ENCODE measurements around the gene CD164L2.
"Not testable (repeated sequence)": the region's sequence is repeated elsewhere in the genome, so short reads cannot be mapped to it uniquely, and the experiment has no call there.

CD164L2 gene

GRCh38 chr1:27383039-27383605 is at the start of gene CD164L2:
Gene CD164L2 (minus strand): TSS chr1:27383333. CDS start chr1:27383239, 94 bp downstream.
- DNase-seq, result no peak

- not testable (repeated sequence) for DNase-seq
Observed at GRCh38 chr1:27432725-27433124, 49.6 kb upstream of the CD164L2 start.

GRCh38 chr1:27431601-27431940 is 48.4 kb upstream of the CD164L2 start:
- no peak for DNase-seq

GRCh38 chr1:27430903-27431600 is 47.9 kb upstream of the CD164L2 start:
- DNase-seq, result peak; percentile 34

- no peak for DNase-seq
Observed at GRCh38 chr1:27429029-27429425, 45.9 kb upstream of the CD164L2 start.

GRCh38 chr1:27428316-27429028 is 45.3 kb upstream of the CD164L2 start:
- peak; percentile 83 for DNase-seq

GRCh38 chr1:27427816-27428315 is 44.7 kb upstream of the CD164L2 start:
- no peak for DNase-seq

GRCh38 chr1:27427329-27427728 is 44.2 kb upstream of the CD164L2 start:
- DNase-seq, result no peak

- DNase-seq, result no peak
Observed at GRCh38 chr1:27423709-27424108, 40.6 kb upstream of the CD164L2 start.

- DNase-seq, result no peak
Observed at GRCh38 chr1:27418326-27419185, 35.4 kb upstream of the CD164L2 start.

GRCh38 chr1:27417713-27418112 is 34.6 kb upstream of the CD164L2 start:
- no peak for DNase-seq

GRCh38 chr1:27416387-27417111 is 33.4 kb upstream of the CD164L2 start:
- peak; percentile 56 for DNase-seq

- no peak for DNase-seq
Observed at GRCh38 chr1:27414091-27414490, 31.0 kb upstream of the CD164L2 start.

- no peak for DNase-seq
Observed at GRCh38 chr1:27413004-27413403, 29.9 kb upstream of the CD164L2 start.

- DNase-seq, result no peak
Observed at GRCh38 chr1:27412502-27412901, 29.4 kb upstream of the CD164L2 start.

- DNase-seq, result no peak
Observed at GRCh38 chr1:27410709-27411108, 27.6 kb upstream of the CD164L2 start.

- no peak for DNase-seq
Observed at GRCh38 chr1:27409669-27410068, 26.5 kb upstream of the CD164L2 start.

- DNase-seq, result no peak
Observed at GRCh38 chr1:27408151-27408550, 25.0 kb upstream of the CD164L2 start.

GRCh38 chr1:27406791-27407190 is 23.7 kb upstream of the CD164L2 start:
- not testable (repeated sequence) for DNase-seq

GRCh38 chr1:27406362-27406680 is 23.2 kb upstream of the CD164L2 start:
- no peak for DNase-seq

- not testable (repeated sequence) for DNase-seq
Observed at GRCh38 chr1:27405598-27406361, 22.6 kb upstream of the CD164L2 start.

GRCh38 chr1:27405074-27405473 is 21.9 kb upstream of the CD164L2 start:
- DNase-seq, result no peak

Data from GDM1 (cell line).